ENCODE data around the gene SH2B3.

DNA sequence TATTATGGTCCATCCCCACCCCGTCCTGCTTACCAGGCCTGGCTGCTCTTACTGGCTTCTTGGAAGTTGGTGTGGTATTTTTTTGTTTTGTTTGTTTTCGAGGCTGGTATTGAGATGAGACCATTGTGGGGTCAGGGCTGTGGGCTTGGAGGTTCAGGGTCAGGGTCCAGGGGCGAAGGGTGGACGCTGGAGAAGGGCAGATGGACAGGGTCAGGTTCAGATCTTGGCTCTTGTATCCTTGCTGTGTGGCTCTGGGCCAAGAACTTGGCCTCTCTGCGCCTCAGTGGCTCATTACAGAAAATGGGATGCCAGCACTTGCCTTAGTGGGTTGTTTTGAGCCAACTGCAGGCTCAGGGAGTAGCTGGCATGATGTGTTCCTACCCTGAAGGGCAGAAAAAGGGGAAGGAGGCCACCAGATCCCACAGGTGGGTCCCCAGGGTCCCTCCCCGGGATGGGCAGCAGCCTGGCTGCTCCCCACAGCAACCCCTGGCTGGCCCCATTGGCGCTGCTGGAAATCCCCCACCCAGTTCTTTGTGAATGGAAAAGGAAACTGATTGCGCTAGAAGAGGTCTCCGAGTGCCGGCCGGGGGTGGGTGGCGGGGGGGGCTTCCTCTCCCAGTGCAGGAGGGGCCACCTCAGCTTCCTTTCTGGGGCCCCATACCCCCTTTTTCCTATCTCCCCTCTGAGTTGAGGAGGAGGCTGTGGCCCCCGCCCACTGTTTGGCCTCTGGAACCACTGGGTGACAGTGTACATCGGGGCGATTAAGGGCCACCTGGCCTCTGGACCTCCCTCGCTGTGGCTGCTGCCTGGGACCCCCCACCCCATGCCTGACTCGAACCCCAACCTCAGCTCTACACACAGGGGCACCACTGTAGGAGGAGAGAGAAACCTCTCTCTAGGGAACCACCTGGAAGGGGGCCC lies 25.0 kb downstream of the SH2B3 start:
- TF ChIP-seq, protein P1, sequence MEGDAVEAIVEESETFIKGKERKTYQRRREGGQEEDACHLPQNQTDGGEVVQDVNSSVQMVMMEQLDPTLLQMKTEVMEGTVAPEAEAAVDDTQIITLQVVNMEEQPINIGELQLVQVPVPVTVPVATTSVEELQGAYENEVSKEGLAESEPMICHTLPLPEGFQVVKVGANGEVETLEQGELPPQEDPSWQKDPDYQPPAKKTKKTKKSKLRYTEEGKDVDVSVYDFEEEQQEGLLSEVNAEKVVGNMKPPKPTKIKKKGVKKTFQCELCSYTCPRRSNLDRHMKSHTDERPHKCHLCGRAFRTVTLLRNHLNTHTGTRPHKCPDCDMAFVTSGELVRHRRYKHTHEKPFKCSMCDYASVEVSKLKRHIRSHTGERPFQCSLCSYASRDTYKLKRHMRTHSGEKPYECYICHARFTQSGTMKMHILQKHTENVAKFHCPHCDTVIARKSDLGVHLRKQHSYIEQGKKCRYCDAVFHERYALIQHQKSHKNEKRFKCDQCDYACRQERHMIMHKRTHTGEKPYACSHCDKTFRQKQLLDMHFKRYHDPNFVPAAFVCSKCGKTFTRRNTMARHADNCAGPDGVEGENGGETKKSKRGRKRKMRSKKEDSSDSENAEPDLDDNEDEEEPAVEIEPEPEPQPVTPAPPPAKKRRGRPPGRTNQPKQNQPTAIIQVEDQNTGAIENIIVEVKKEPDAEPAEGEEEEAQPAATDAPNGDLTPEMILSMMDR (IDR thresholded peaks at IDR 0.05), result no peak
- no peak for TF ChIP-seq POLR2AphosphoS5 (IDR thresholded peaks at IDR 0.05)
- TF ChIP-seq POLR2A (IDR thresholded peaks at IDR 0.05; ENCODE audit: low read depth), result no peak

All from esophagus muscularis mucosa (tissue), 3 donors.